ENCODE measurements around the gene DRG2.

The DRG2 gene

GRCh38 chr17:18119166-18119745, 31.5 kb downstream of the DRG2 start:
- H3K9me3 ChIP-seq (ENCODE audit: insufficient read depth, low read depth, low read length) = no peaks in the 10 kb centered on the region
- TF ChIP-seq CTCF (conservative IDR thresholded peaks at IDR 0.05; ENCODE audit: low read length) (no peak), EZH2phosphoT487 (IDR thresholded peaks at IDR 0.05; ENCODE audit: borderline replicate concordance) (no peak)
- no peak overlapping the region for H3K4me3 ChIP-seq (ENCODE audit: low read length, poor library complexity, severe bottlenecking)
- H3K4me1 ChIP-seq (ENCODE audit: insufficient read depth, low read length, poor library complexity, severe bottlenecking) = no peaks in the 10 kb centered on the region
- no peaks in the 10 kb centered on the region for H3F3A ChIP-seq (ENCODE audit: low read depth)
- H3K27me3 ChIP-seq (ENCODE audit: insufficient read depth, low read length, poor library complexity, severe bottlenecking) = no peaks in the 10 kb centered on the region
- no peak overlapping the region for H3K4me2 ChIP-seq (ENCODE audit: low read depth, low read length, poor library complexity, severe bottlenecking)
- no peaks in the 10 kb centered on the region for H4K20me1 ChIP-seq (ENCODE audit: insufficient read depth, low read length, poor library complexity, severe bottlenecking)
- no peaks in the 10 kb centered on the region for H3K36me3 ChIP-seq (ENCODE audit: insufficient read depth, low read length)
- H3K9me2 ChIP-seq (replicated peaks; ENCODE audit: low read depth, low read length) = no peaks in the 10 kb centered on the region
- no peak overlapping the region for H2AFZ ChIP-seq (ENCODE audit: low read length)
- no peak overlapping the region for H3K9ac ChIP-seq (ENCODE audit: low read depth, low read length, poor library complexity, severe bottlenecking)
- H3K79me2 ChIP-seq (ENCODE audit: insufficient read depth, low read length) = no peaks in the 10 kb centered on the region

GRCh38 chr17:18119938-18120337, 32.2 kb downstream of the DRG2 start:
- H4K20me1 ChIP-seq (ENCODE audit: insufficient read depth, low read length, poor library complexity, severe bottlenecking) = no peaks in the 10 kb centered on the region
- no peaks in the 10 kb centered on the region for H3F3A ChIP-seq (ENCODE audit: low read depth)
- H3K9ac ChIP-seq (ENCODE audit: low read depth, low read length, poor library complexity, severe bottlenecking) = no peak overlapping the region
- H3K79me2 ChIP-seq (ENCODE audit: insufficient read depth, low read length) = no peaks in the 10 kb centered on the region
- no peaks in the 10 kb centered on the region for H3K9me3 ChIP-seq (ENCODE audit: insufficient read depth, low read depth, low read length)
- no peak for TF ChIP-seq EZH2phosphoT487 (IDR thresholded peaks at IDR 0.05; ENCODE audit: borderline replicate concordance)
- no peak for TF ChIP-seq CTCF (conservative IDR thresholded peaks at IDR 0.05; ENCODE audit: low read length)
- no peak overlapping the region for H3K4me3 ChIP-seq (ENCODE audit: low read length, poor library complexity, severe bottlenecking)
- H3K27me3 ChIP-seq (ENCODE audit: insufficient read depth, low read length, poor library complexity, severe bottlenecking) = no peaks in the 10 kb centered on the region
- H3K9me2 ChIP-seq (replicated peaks; ENCODE audit: low read depth, low read length) = no peaks in the 10 kb centered on the region
- H3K4me2 ChIP-seq (ENCODE audit: low read depth, low read length, poor library complexity, severe bottlenecking) = no peak overlapping the region
- H3K36me3 ChIP-seq (ENCODE audit: insufficient read depth, low read length) = no peaks in the 10 kb centered on the region
- H3K4me1 ChIP-seq (ENCODE audit: insufficient read depth, low read length, poor library complexity, severe bottlenecking) = no peaks in the 10 kb centered on the region
- no peak overlapping the region for H2AFZ ChIP-seq (ENCODE audit: low read length)

- no peaks in the 10 kb centered on the region for H3K36me3 ChIP-seq (ENCODE audit: insufficient read depth, low read length)
- no peaks in the 10 kb centered on the region for H3K9me3 ChIP-seq (ENCODE audit: insufficient read depth, low read depth, low read length)
- no peaks in the 10 kb centered on the region for H3F3A ChIP-seq (ENCODE audit: low read depth)
- no peaks in the 10 kb centered on the region for H3K79me2 ChIP-seq (ENCODE audit: insufficient read depth, low read length)
- H3K4me2 ChIP-seq (ENCODE audit: low read depth, low read length, poor library complexity, severe bottlenecking) = no peak overlapping the region
- no peak overlapping the region for H2AFZ ChIP-seq (ENCODE audit: low read length)
- H3K9ac ChIP-seq (ENCODE audit: low read depth, low read length, poor library complexity, severe bottlenecking) = no peak overlapping the region
- H3K27me3 ChIP-seq (ENCODE audit: insufficient read depth, low read length, poor library complexity, severe bottlenecking) = no peaks in the 10 kb centered on the region
- no peak overlapping the region for H3K4me3 ChIP-seq (ENCODE audit: low read length, poor library complexity, severe bottlenecking)
- TF ChIP-seq CTCF (conservative IDR thresholded peaks at IDR 0.05; ENCODE audit: low read length) = no peak
- TF ChIP-seq EZH2phosphoT487 (IDR thresholded peaks at IDR 0.05; ENCODE audit: borderline replicate concordance) = no peak
- no peaks in the 10 kb centered on the region for H4K20me1 ChIP-seq (ENCODE audit: insufficient read depth, low read length, poor library complexity, severe bottlenecking)
- no peaks in the 10 kb centered on the region for H3K4me1 ChIP-seq (ENCODE audit: insufficient read depth, low read length, poor library complexity, severe bottlenecking)
- no peaks in the 10 kb centered on the region for H3K9me2 ChIP-seq (replicated peaks; ENCODE audit: low read depth, low read length)
Measured at GRCh38 chr17:18120461-18121017, 32.8 kb downstream of the DRG2 start.
